NCI-H187 (cell line): ENCODE measurements around the gene DIRAS2.
"Not testable (repeated sequence)": the region's sequence is repeated elsewhere in the genome, so short reads cannot be mapped to it uniquely, and the experiment has no call there.

Experiments
- DNase-seq, 2 experiments: peaks; one replicate each; lab custom pipeline; 2025; lab: John Stamatoyannopoulos, UW

DIRAS2 gene

GRCh38 chr9:90642570-90643539 is at the start of gene DIRAS2:
Gene DIRAS2, minus strand, starts transcription at chr9:90642824. Its CDS starts 28,997 bp downstream, at chr9:90613827.
- peak; percentile 65 to 84 for DNase-seq

GRCh38 chr9:90684736-90685135 is 42.1 kb upstream of the DIRAS2 start:
- no peak for DNase-seq

- no peak for DNase-seq
Measured at GRCh38 chr9:90684106-90684505, 41.5 kb upstream of the DIRAS2 start.

GRCh38 chr9:90680534-90680933 is 37.9 kb upstream of the DIRAS2 start:
- DNase-seq = no peak

DNA sequence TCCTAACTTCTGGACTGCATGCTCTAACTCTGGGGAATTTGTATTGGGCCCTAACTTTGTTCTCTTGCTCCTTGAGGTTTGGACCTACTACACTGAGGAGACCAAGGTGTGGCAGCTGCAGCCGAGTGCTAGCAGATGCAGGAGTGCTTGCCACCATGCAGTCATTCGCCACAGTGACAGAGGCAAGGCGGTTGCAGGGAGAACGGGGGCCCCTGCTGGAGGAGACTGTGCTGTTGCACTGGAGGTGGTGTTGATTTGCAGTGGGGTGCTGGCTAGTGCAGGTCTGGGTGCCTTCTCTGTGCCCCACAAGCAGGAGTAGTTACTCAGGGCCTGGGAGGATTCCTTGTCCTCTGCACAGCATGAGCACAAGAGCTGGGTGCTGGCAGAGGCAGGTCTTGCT is 22.4 kb upstream of the DIRAS2 start:
- no peak for DNase-seq

DNA sequence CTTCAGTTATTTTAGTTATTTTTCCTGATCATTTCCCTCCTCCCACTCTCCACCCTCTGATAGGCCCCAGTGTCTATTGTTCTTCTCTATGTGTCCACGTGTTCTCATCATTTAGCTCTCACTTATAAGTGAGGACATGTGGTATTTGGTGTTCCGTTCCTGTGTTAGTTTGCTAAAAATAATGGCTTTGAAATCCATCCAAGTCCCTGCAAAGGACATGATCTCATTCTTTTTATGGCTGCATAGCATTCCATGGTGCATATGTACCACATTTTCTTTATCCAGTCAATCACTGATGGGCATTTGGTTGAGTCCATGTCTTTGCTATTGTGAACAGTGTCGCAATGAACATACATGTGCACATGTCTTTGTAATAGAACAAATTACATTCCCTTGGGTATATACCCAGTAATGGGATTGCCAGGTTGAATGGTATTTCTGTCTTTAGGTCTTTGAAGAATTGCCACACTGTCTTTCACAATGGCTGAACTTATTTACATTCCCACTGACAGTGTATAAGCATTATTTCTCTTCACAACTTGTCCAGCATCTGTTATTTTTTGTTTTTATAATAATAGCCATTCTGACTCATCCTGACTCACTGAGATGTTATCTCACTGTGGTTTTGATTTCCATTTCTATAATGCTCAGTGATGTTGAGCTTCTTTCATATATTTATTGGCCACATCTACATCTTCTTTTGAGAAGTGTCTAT is 17.2 kb upstream of the DIRAS2 start:
- DNase-seq = no peak

- DNase-seq = no peak
Measured at GRCh38 chr9:90658783-90659182, 16.2 kb upstream of the DIRAS2 start.

GRCh38 chr9:90658181-90658580 is 15.6 kb upstream of the DIRAS2 start:
- no peak for DNase-seq

GRCh38 chr9:90656876-90657275 is 14.3 kb upstream of the DIRAS2 start:
- not testable (repeated sequence) for DNase-seq

GRCh38 chr9:90651246-90651645 is 8.6 kb upstream of the DIRAS2 start:
- no peak for DNase-seq

DNA sequence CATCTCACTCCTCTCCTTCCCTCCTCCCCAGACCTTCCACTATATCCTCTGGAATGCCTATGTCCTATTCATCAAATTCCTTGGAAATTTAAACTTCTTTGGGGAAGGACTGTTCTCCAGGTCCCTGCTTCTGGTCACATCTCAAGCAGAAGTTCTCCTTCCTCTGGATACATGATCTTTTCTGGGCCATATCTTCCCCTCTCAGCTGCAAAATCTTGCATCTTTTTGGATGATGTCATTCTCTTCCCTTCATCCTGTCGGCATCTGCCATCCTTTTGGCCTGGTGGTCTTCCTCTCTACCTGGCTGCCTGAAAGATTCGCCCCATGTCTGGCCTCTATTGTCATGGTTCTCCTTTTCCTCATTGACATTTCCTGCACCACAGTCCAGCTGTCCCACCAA is 5.2 kb upstream of the DIRAS2 start:
- DNase-seq = no peak

DNA sequence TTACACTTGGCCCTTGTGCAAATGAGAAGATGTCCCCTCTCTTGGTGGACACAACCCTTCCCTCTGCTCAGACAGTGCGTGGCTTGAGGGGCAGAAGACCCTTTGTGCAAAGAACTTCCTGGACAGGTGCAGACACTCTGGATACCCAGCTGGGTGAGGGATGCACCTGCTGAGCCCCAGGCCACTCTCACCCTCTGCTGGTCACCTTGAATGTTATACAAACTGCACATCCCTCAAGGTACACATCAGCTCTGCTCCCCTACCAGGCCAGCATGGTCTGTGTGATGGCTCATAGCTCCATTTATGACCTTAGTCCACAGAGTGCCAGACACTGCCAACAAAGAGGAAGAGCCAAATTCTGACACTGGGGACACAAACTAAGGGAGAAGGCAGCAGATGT is 3.1 kb upstream of the DIRAS2 start:
- DNase-seq = no peak

DNA sequence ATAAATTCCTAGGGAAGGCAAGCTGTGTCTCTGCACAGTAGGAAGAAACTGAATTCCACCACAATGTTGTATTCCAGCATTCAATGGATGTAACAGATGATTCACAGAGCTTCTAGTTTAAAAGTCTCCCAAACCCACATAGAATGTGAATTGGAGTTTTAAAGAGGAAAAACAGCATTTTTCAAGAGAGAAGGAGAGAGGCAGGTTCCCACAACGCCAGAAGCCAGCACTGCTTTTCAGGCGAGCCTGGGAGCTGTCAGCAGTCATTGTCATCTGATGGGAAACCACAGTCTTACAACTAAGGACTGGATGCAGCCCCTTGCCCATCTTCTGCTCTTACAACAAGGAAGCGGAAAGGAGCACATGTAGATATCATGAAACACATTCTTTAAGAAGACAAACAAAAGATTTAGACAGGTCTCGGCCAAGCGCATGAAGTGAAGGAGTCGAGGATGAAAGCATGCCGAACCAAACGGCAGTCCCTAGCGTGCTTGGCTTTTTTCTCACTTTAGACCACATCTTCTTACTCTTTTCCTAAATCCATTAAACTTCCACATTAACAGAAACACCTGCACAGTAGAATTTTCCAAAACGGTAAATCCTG is 638 bp downstream of the DIRAS2 start:
- peak in 1 of 2 experiments; percentile 39 for DNase-seq

DNA sequence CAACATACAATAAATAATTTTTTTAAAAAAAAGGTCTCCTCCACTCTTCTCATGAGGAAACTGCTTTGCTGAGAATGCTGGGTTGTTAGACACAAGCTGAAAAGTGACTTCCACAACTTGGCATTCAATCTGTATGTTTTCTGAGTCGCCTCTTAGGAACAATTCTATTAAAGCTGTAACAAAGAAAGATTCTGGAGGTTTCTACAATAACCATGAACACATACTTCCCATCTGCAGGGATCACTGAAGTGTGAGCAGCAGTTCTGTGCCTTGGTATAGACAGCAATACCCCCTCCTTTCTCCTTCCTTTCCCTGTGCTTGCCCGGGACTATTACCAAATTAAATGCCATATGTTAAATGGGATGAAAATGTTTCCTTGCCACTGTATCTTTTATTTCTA is 1.5 kb downstream of the DIRAS2 start:
- no peak for DNase-seq

- DNase-seq = no peak
Measured at GRCh38 chr9:90640361-90640760, 2.3 kb downstream of the DIRAS2 start.

GRCh38 chr9:90637626-90638025 is 5.0 kb downstream of the DIRAS2 start:
- DNase-seq = no peak

DNA sequence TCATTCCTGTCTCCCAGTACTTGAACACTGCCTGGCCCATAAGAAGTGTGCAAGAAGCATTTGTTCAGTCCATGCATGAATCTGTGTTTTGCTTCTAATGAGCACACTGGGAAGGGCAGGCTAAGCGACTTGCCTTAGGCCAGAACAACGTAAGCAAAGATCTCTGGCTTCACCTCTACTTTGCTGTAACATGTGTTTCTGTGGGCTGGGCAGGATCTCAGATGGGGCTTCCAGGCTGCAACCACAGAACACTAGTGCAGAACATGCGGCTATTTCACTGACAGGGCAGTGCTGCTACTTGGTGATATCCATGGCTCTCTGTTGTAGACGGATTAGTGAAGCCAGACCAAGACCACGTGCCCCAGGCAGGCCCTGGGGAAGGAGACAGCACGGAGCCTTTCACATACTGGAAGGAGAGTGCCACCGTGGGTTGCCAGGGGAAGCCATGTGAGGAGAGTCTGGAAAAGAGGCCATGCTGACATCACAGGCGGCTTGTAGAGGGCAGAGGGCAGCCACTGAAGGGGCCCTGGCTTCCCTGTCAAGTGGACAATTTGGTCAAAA is 9.9 kb downstream of the DIRAS2 start:
- no peak for DNase-seq

- DNase-seq = no peak
Measured at GRCh38 chr9:90631964-90632363, 10.7 kb downstream of the DIRAS2 start.

- DNase-seq = no peak
Measured at GRCh38 chr9:90629991-90630390, 12.6 kb downstream of the DIRAS2 start.

DNA sequence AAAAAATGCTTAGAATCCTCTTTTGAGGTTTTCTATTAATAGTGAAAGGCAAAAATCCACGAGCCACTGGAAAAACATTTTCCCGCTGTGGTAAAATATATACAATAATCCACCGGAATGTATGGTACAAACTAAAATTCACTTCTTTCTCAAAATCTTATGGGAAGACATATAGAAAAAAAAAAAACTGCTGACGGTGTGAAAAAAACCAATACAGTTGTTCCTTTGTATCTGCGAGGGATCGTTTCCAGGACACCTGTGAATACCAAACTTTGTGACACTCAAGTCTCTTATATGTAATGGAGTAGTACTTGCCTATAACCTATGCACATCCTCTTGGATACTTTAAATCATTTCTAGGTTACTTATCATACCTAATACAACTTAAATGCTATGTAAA is 13.3 kb downstream of the DIRAS2 start:
- no peak for DNase-seq

- DNase-seq = no peak
Measured at GRCh38 chr9:90616806-90617205, 25.8 kb downstream of the DIRAS2 start.

- no peak for DNase-seq
Measured at GRCh38 chr9:90613502-90613901, 29.1 kb downstream of the DIRAS2 start.
